Activated CD8-positive, alpha-beta memory T cell treated with anti-CD3 and anti-CD28 coated beads, Interleukin-2, amount 50 U/mL, for 24 hours (primary cell): ENCODE measurements around the gene MRFAP1.
"Not testable (repeated sequence)": the region's sequence is repeated elsewhere in the genome, so short reads cannot be mapped to it uniquely, and the experiment has no call there.

ENCODE experiments used
- DNase-seq: peaks from one replicate; pipeline ENCODE4 v3.0.0-alpha.2; 2020; ENCODE audit errors: extremely low read depth

The MRFAP1 gene

DNA sequence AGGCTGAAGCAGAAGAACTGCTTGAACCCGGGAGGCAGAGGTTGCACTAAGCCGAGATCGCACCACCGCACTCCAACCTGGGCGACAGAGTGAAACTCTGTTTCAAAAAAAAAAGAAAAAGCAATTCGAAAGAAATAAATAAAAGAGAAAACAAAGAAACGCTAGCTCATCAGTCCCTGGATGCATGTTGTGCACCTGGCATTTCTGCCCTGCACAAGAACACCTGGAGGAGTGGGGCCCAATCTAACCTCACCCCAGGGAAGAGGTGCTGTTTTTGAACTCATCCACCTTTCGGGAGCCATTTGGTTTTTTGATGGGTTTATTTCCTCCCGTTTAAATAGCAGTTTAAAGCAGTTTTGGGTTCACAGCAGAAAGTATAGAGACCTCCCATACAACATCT lies 5.7 kb upstream of the MRFAP1 start:
- no peak for DNase-seq

DNA sequence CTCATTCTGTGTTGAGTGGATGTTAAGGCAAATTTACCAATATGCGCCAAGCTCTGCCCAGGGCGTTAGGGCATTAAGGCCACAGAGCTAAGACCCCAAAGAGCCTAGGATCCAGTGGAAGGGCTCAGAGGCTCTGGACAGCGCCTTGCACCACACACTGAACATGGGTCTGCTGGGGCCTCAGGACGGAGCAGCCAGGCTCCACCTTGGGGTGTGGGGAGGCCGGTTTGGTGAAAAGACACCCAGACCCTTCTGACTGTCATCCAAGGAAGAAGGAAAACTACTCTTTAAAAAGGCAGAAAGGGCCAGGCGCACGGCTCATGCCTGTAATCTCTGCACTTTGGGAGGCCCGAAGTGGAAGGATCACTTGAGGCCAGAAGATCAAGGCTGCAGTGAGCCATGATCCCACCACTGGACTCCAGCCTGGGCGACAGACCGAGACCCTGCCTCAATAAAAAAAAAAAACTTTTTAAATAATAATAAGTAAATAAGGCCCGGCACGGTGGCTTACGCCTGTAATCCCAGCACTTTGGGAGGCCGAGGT lies 1.3 kb upstream of the MRFAP1 start:
- DNase-seq: no peak

DNA sequence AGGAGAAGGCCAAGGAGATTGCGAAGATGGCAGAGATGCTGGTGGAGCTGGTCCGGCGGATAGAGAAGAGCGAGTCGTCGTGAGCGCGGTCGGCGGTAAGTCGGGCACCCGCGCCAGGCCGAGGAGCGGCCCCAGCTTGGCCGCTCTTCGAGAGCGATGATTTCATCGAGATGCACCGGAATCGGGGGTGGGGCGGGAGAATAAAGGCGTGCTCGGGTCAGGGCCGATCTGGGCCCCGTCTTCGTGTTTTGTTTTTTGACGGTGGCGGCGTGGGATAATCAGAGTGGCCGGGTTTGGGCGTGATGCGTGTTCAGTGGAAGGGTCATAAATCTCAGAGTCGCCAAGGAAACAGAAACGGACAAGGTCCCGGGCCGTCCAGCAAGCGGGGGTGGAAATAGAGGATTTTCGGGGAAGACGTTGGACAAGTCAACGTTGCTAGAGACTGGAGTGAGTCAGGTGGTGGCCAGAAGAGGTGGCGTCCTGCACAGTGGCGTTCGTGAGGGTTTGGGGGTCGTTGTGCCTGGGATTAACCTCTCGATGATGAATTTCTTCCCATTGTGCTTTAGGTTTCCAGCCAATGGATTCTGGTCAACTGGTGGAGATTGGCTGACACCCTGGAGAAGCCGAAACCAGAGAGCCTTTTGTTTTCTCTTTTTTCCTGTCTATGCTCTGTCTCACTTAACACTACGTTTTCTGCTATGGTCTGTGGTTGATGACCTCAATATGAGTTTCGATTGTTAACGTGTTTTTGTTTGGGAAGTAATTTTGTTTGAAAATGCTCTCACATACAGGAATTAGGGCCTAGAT lies 882 bp downstream of the MRFAP1 start:
- no peak for DNase-seq

DNA sequence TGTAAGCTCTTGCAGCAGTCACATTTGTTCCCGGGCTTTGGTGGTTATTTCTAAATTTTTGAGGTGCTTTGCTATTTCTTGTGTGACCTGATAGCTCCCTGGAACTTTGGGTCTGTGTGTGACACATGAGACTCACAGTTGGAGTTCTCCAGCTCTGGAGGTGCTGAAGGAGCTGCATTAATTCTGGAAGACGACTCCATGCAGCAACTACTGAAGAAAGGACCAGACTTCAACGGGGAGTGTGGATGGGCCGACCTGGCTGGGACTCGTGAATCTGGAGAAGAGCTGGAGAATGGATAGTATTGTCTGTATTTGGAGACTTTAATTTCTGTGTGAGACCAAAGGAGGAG lies 1.5 kb downstream of the MRFAP1 start:
- no peak for DNase-seq

DNA sequence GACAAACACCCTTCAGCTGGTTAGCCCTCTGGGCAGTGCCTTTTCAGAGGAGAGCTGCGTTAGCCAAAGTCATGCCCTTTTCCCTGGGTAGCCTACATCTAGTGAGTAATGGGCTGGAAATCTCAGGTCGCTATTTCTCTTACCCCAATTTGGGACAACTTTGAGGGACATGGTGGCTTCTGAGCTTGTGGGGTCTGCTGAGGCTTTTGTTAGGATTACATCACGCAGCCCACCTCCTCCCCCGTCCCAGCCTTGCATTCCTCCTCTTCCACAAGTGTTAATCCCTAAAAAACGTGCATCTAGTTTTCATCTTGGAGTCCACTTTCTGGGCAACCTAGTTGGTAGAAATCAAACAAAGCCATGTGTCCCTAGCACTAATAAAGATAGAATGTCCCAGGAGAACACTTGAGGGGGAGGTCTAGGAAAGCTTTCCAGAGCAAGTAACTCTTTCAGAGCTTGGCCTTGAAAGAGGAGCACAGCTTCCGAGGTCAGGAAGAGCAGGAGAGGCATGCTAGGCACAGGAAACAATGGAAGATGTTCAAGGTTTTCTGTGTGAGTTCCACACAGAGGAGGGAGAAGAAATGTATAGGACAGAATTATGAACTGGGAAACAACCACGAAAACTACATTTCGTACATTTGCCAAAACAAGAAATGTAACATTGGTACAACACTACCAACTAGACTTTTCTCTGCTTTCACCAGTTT lies 2.8 kb downstream of the MRFAP1 start:
- DNase-seq: no peak

DNA sequence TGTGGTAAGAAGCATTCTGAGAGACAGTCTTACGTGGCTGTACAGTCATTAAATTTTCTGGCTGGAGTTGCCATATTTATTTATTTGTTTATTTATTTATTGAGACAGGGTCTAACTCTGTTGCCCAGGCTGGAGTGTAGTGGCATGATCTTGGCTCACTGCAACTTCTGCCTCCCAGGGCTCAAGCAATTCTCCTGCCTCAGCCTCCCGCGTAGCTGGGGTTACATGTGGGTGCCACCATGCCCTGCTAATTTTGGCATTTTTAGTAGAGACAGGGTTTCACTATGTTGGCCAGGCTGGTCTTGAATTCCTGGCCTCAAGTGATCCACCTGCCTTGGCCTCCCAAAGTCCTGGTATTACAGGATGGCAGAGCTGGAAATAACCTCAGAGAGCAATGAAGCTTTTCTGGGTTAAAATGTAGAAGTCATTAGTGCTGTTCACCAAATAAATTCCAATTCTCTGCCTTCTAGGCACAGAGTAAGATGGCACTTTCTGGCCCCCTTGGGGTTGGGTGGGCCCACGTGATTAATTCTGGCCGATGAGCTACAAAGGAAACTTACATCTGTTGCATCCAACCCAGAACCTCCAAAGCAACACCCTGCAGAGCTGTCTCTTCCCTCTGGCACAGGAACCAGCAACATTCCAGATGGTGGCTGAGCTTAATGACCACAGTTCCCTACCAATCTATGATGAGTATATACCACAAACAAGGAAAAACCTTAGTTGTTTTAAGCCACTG lies 4.5 kb downstream of the MRFAP1 start:
- no peak for DNase-seq

DNA sequence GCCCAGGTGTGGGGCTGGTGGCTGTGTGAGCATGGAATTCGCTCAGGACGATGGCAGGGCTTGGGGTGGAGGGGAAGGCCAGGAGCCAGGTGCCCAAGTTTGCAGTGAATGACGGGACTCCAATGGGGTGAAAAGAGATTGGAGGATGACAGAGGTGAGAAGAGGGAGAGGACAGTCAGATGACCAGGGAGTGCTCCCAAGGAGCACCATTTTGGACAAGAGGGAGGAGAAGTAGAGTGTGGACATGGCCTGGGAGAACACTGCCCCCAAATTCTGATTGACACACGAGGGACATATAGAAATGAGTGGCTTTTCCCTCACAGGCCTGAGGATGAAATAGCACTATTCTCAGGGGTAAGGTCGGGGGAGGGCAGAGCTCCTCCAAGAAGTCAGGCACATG lies 6.7 kb downstream of the MRFAP1 start:
- no peak for DNase-seq

DNA sequence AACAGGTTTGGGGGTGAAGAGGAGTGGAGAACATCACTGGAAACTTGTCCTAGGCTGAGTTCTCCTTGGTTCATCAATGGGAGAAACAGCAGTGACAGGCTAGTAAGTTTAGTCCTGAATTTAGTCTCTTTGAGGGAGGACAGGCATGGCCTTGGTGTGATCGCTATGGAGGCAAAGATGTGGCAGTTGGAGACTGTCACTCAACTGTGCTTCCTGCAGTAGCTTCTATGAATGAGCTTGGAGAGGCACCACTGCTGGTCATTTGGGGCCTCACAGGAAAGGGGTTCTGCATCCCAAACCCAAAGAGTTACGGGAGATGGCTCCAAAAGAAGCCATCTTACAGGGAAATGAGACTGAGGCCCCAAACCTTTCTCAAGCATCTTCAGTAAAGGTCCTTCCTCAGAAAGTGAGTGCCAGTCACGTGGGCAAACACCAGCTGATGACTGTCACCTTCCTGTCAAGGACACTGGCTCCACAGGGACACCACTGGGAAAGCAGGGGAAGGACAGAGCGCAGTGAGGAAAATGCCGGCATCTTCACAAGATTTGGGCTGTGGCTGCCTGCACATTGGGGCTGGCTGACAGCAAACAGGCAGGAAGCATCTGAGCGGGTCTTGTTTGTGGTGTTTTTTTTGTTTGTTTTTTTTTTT lies 7.2 kb downstream of the MRFAP1 start:
- DNase-seq: no peak

DNA sequence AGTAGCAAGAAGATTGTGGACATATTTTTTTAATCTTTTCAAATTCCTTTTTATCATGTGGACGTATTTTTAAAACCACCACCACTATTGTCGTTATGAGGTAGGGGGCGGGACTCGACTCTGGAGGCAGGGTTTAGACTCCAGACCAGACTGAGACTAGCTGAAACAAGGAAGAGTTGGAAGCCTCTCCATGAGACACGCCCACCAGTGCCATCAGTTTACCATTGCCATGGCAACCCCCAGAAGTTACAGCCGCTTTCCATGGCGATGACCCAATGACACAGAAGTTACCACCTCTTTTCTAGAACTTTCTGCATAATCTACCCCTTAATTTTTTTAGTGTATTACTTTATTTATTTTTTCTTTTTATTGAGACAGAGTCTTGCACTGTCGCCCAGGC lies 8.7 kb downstream of the MRFAP1 start:
- DNase-seq: no peak

DNA sequence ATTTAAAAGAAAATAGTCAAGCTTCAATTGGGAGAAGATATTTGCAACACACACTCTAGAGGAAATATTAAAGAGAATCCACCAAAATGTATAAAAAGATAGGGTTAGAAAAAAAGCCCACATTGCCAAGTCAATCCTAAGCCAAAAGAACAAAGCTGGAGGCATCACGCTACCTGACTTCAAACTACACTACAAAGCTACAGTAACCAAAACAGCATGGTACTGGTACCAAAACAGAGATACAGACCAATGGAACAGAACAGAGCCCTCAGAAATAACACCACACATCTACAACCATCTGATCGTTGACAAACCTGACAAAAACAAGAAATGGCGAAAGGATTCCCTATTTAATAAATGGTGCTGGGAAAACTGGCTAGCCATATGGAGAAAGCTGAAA lies 13.7 kb downstream of the MRFAP1 start:
- DNase-seq: not testable (repeated sequence)

DNA sequence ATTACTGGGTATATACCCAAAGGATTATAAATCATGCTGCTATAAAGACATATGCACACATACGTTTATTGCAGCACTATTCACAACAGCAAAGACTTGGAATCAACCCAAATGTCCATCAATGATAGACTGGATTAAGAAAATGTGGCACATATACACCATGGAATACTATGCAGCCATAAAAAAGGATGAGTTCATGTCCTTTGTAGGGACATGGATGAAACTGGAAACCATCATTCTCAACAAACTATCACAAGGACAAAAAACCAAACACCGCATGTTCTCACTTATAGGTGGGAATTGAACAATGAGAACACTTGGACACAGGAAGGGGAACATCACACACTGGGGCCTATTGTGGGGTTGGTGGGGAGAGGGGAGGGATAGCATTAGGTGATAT lies 14.8 kb downstream of the MRFAP1 start:
- DNase-seq: not testable (repeated sequence)

DNA sequence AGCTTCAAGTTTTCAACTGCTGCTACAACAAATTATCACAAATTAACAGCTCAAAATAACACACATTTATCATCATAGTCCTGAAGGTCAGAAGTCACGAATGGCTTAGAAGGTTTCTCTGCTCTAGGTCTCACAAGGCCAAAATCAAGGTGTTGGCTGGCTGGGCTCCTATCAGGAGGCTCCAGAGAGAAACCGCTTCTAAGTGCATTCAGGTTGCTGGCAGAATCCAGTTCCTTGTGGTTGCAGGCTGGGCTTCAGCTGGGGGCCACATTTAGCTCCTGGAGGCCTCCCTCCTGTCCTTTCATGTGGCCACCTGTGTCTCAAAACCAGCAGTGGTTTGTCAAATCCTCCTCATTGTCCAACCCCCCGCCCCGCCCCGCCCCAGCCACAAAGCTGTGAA lies 15.4 kb downstream of the MRFAP1 start:
- no peak for DNase-seq

DNA sequence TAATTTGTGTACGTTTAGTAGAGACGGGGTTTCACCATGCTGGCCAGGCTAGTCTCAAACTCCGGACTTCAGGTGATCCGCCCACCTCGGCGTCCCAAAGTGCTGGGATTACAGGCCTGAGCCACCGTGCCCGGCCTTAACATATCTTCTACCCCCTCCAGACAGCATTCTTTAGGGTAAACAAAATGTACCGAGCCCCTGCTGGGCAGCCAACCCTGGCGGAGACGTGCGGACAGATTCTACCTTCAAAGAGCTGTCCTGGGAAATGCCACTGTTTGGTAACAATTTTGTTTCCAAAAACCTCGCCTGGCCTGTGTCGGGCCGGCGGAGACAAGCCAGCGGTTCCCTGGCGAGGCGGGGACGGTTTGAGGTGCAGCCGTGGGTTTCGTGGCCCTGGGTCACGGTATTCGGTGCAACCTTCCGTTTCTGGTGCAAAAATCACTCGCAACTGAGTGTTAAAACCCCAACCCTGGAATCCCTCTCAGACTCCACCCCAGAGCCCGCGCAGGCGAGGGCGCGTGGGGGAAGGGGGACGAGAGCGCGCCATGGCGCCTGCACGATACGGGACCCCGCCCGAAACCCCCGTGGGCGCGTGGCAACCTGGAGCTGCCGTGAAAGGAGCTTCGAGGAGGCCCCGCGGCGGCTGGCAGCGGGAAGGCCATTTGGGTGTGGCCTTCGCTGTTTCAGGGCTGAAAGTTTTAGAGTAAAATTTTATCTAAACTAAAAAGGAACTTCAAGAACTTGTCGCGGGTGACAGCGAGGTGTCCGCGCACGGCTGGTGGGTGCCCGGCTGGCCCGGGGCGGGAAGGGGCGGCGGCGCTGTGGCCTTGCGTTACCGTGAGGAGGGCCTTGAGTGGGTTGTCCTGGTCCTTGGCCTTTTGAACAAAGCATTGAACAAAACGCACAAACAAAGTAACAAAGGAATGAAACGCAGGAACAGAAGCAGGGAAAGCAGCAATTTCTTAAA lies 17.0 kb downstream of the MRFAP1 start:
- DNase-seq: no peak

DNA sequence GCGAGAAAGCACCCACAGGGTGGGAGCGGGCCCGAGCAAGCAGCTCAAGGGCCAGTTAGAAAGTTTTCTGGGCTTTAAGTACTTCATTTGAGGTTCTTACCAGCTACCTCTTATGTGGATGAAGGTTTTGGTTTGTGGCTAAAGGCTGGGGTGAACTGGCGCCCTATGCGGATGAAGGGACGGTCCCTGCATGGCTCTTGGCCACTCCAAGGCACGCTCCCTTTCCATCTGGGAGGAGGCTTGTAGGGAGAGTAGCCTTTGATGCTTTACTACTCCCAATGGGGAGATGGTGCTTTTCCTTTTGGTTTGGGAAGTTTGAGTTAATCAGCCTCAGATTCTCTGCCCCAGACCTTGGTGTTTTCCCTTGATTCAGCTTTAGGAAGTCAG lies 17.7 kb downstream of the MRFAP1 start:
- no peak for DNase-seq

DNA sequence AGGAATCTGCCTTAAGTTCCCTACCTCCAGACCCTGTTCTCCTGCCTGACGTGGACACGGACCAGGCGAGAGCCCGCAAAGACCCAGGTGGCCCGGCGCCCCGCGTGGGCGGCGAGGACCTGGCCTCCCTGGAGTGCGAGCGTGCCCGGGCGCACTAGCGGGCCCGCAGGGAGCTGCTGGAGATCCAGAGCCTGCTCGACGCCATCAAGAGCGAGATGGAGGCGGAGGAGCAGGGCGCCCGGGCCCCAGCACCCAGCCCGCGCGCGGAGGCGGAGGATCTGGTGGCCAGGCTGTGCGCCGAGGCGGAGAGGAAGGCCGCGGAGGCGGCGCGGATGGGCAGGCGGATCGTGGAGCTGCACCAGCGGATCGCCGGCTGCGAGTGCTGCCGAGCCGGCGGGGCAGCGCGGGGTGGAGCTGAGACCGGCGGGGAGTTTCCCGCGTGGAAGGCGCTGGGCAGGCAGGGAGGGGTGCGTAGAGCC lies 18.2 kb downstream of the MRFAP1 start:
- DNase-seq: no peak

DNA sequence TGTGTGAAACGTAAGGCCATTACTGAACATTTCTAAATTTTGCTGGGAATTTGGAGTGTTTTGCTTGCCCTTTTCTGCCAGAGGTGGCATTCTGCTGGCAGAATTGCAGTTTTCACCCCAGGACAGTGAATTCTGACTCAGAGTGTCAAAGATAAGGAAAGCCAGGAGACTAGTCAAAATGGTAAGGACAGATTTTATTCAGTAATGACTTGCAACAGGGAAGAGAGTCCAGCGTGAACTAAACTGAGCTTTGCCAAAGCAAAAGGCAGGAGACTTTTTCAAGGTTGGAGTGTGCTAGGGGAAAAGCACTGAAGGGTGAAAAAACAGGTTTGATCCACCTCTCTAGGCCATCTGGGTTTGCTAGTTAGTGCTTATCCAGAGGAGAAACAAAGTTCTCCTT lies 19.4 kb downstream of the MRFAP1 start:
- DNase-seq: no peak

DNA sequence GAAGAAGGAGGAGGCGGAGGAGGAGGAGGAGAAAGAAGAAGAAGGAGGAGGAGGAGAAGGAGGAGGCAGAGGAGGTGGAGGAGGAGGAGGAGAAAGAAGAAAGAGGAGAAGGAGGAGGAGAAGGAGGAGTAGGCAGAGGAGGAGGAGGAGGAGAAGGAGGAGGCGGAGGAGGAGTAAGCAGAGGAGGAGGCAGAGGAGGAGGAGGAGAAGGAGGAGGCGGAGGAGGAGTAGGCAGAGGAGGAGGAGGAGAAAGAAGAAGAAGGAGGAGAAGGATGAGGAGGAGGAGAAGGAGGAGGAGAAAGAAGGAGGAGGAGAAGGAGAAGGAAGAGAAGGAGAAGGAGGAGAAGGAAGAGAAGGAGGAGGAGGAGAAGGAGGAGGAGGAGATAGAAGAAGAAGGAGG lies 19.9 kb downstream of the MRFAP1 start:
- DNase-seq: no peak

DNA sequence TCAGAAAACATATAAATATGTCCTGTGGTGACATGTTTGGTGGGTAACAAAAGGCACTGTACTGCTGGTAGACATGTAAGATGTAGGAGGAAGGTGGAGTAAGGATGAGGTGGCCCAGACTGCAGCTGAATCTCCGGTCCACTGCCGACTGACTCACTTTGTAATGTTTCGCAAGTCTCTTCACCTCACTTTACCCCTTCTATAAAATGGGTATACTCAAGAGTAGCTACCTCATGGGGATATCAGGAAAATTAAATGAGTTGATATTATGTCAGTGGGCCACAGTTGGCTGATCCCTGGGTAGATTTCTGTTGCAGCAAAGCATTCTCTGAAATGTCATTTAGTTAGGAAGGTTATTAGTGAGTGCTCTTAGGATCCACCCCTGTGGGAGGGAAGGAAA lies 22.1 kb downstream of the MRFAP1 start:
- no peak for DNase-seq

DNA sequence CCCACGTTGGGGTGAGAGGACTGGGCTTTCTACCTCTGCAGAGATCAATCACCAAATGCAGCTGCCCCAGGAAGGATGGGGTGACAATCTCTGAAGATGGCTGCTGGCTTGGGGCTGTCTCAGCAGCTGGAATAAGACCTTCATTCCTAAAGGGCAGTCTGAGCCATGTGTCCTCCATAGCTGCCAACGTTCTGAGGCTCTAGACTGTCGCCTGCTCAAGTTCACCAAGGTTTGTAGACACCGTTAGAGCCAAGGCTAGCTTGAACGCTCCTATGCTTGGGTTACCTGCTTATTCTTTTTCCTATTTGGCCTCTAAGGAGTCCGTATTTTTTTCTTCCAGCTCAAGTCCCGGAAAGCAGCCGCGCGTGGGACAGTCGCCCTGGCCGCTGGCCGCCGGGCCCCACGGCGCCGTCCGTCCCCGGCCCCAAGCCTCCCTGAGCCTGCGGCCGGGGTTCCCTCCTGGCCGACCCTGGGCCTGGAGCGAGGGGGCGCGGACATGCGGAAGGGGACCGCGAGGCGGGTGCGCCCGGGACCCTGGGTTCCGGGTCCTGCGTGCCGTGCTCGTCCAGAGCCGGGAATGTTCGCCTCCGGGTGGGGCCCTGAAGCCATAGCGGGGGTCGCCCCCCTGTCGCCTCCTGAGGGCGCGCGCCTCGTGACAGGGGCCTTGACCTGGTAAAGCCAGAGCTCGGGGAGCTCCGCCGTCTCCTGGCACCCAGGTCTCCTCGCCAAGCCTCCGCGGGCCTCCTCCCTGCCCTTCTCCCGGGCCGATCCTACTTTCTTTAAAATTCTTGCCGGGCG lies 23.3 kb downstream of the MRFAP1 start:
- no peak for DNase-seq

DNA sequence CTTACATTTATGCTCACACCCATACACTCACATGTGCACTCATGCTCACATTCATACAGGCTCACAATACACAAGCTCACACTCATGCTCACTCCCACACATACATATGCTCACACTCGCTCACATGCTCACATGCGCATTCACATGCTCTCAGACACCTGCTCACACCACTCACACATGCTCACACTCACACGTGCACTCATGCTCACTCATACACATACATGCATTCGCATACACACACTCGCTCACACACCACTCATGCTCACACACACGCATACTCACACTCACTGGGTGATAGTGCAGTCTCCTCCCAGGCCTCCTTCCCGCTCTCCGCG lies 24.8 kb downstream of the MRFAP1 start:
- DNase-seq: no peak
